HG03139 (cell line): ENCODE results near the gene UBE2H.

Source experiments
- ATAC-seq: cut with Tn5 transposase; IDR thresholded peaks from one replicate; pipeline ENCODE4 v1.9.1; 2021; ENCODE audit not compliant: unreplicated experiment

Gene UBE2H

DNA sequence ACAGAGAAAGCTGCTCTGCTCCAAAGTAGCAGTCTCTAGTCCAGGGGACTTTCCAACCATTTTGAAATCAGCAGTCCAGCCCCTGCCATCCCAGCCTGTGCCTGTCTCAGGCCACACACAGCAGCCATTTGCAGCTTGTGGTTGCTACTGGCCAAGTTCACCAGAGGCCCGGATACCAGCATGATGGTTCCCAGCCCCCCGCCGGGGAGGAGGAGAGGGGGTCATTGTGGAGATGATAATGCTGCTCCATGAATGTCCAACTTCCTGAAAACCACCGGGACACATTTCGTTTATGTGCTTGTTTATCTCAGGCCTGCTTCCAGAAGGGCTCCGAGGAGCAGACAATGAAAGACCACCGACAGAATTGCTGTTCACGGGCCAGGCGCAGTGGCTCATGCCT, 160.0 kb downstream of the UBE2H start:
- no peak for ATAC-seq

DNA sequence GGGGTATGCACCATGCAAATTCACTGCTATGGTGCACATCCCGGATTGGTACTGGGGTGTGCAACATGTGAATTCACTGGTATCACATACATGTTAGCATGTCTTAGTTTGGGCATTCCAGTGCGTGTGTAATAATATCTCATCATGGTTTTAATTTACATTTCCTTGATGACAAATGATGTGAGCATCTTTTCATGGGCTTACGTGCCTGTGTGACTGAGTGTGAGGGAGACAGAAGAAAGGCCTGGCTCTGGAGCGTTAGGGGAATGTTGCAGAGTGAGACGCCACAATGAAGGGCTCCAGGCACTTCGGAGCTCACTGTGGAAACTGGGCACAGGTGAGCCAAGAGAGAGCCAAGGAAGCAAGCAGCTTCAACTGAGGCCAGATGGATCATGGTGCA, 162.6 kb downstream of the UBE2H start:
- ATAC-seq: no peak

DNA sequence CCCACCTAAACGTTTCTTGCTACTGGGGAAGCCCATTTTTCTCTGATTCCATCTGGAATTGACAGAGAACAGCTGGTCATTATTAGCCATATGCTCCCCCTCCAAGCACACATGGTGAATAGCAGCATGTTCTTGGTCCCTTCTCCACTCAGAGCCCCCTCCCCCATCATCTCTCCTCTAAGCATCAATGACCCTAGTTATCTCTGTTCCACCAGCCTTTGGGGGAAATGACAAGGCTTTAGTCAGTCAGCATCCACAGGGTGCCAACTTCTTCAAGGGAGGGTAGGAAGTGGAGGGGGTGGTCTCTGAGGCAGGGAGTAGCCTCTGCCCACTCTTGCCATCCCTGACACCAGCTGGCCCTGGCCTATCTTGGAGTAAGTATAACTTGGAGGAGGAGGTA, 163.1 kb downstream of the UBE2H start:
- no peak for ATAC-seq

DNA sequence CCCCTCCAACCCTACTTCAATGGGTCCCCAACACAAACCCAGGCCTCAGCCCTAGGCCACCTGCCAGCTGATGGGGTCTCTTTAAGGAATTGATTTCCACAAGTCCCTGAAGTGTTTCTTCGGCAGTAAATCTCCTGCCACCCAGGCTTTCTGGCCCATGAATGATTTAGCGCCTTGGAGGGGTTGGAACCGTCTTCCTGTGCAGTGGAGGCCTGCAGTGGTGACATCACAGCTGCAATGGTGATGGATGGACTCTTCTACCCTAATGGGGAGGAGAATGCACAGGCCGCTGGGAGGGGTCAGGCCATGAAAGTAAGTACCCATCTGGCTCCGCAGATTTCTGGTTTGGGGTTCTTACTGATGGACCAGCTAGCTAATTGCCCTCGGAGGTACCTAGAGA, 163.8 kb downstream of the UBE2H start:
- ATAC-seq: no peak

DNA sequence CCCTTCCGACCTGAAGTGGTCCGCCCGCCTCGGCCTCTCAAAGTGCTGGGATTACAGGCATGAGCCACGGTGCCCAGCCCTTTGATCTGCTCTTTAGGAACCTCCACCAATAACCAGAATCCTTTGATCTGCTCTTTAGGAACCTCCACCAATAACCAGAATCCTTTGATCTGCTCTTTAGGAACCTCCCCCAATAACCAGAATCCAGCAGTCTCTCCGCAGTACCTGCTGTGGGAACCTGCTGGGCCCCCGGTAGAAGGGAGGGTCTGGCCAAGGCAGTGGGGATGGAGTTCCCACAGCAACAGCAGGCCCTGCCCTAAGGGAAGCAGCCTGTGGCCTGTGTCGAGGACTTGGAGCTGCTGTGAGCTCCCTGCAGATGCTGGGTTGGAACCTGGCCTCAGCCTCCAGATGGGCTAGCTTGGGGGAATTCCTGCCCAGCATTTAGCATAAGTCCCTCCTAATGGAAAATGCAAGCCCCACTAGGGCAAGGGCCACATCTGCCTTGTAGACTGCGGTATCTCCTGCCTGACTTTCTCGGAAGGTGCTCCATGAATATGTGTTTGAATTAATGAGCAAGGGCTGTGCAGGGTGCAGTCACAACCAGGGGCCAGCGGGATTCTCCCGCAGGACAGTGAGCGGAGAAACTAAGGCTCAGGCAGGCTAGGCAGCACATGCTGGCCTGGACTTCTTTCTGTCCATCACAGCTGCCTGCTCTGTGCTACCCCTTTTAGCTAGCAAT, 165.8 kb downstream of the UBE2H start:
- no peak for ATAC-seq

DNA sequence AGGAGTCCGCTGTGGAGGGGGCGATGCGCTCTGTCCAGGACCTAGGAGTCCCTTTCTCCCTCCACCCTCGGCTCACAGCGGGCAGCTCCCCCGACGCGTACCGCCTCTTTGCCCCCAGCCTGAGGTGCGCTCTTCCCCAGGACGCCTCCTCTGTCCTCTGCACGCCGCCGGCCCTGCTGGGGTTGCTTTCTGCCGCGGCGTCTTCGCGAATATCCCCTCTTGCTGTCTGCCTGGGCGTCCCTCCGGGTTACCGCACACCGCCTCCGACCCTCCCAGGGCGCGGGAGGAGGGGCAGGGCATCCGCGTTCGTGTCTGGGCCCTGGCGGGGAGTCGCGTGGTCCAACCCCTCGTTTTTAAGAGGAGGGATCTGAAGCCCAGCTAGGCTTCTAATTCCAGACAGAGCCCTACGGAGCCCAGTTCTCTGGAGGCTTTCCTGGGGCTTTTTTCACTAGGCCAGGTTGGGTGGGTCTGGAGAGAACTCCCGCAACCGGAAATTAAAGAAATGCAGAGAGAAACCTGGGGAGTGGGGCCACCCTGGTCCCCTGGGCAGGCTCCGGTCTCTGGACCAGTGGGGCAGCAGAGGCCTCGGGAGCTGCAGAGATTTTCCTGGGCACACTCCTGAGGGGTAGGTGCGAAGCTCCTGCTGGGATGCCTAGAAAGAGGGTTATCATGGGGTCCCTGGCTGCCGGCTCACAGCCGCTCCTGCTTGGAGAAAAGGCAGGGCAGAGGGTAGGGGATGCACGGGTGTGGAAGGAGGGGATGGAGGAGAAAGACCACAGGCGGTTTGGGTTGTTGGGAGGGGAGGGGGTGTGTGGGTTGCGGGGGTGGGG, 166.9 kb downstream of the UBE2H start:
- no peak for ATAC-seq

DNA sequence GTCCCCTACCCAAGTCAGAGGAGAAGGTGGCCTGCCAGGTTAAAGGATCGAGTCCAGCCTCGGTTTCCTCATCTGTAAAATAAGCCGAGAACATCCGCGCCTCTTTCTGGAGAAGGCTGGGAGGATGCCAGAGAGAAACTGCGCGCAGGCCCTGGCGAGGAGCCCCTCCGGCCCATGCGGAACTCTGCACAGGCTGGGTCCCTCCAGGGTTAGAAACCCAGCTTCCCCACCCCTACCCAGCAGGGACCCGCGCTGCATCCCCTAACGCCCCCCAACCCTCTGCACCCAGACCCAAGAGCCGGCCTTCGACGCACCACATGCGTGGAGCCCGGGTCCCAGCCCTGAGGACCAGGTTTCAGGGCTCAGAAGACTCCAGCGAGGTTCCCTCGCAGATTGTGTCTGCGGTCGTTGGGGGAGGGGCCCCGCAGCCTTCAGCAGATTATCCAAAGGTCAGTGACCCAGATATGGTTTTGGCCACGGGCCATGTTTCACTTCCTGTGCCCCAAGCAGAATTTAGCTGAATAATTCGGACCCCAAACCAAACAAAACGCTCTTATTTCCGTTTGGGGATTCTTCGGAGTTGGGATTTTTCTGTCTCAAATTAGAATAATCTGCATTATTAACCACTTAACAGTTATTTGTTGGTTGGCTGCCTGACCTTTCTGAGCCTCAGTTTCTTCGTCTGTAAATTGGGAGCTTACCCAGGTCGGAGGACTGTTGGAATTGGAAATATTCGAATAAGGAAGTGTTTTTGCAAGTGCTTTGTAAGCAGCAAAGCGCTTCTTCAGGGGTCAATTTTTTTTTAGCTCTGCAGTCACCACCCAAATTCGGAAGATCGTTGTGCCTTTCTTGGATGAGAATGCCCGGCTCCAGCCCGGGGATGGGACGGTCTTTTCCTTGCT, 167.7 kb downstream of the UBE2H start:
- no peak for ATAC-seq

DNA sequence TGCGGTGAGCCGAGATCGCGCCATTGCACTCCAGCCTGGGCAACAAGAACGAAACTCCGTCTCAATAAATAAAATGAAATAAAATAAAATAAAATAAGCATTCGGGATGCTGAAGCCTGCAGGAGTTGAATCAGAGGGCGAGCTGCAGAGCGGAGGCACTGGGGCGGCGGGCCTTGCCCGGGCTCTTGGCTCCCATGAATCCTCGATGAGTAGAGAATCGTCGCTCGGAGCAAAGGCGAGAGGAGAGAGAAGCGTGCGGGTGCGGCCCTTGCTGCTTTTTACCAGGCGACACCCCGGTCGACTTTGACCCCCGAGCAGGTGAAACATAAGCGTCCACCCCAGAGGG, 168.3 kb downstream of the UBE2H start:
- no peak for ATAC-seq

DNA sequence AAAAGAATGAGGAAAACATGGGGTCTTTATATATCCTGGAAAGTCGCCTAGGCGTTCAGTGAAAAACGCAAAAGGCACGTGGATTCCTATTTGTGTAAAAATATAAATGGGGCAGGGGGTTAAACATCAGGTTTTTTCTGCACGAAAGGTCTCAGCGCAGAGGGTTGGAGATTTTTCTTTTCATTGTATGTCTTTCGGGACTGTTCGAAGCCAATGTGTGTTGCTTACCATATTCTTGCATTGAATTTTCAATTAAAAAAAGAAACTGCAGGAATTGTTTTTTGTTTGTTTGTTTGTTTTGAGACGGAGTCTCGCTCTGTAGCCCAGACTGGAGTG, 169.2 kb downstream of the UBE2H start:
- no peak for ATAC-seq

DNA sequence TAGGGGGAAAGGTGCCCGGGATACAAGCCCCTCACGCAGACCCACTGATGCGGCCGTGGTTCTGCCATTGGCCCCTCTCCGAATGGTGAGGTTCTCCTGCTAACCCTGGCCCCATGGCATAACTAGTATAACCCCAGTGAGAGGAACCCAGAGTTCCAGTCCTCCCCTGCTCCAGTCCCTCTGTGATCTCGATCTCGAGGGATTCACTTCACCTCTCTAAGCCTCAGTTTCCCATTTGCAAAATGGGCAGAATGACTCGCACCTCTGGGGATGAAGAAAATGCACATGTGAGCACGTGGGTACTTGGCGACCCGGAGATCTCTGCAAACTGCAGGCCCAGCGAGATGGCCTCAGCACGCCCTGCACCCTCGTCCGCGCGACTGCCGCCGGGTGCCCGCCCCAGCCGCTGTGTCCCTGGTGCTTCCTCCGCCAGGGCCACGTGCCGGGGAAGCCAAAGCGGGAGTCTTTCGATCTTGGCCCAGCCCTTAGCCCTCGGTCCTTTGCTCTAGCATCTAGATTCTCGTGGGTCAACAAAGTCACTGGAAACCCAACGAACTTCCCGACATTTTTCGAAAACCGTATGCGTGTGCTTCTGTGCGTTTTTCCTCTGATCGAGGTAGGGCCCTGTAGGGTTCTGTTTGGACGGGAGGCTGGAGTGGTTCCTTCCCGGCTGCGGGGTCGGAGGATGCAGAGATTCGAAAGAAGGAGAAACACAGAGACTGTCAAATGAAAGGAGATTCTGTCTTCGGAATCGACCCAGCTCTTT, 169.8 kb downstream of the UBE2H start:
- ATAC-seq: no peak

DNA sequence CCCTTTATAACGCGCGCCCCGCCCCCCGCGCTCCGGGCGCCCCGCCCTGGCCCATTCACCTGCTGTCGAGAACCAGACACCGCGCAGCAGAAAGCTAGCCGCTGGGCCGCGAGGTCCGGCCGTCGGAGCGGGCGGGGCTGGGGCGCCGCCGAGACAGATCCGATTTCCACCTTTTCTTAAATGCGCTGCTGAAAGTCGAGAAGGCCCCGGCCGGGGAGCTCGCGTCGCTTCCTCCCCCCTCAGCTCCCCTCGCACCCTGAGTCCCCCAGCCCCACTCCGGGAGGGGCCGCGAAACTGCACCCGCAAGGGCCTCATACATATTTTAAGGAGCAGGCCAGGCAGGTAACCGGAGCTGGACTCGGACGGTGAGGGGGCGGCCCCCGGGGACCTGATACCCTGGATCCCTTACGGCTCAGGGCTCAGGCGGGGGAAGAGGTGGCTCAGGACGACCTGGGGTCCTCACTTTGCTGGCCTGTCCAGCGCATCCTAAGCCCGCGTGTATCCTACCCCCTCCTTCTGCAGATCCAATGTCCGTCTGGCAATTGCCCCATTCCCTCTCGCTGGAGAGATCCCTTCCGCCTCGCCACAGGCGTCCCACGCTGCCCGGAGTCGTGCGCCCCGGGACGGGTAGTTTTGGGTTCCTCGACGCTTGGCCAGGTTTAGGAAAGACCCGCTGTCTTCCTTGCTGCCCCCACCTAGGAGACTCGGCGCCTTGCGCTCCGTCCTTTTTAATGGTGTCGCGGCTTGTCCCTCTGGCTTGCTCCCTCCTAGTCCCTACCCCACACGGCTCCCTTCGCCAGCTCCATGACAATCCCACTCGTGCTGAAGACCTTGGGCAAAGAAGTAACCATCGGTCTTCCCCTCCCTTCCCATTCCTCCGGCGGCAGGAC, 170.6 kb downstream of the UBE2H start:
- ATAC-seq: no peak

DNA sequence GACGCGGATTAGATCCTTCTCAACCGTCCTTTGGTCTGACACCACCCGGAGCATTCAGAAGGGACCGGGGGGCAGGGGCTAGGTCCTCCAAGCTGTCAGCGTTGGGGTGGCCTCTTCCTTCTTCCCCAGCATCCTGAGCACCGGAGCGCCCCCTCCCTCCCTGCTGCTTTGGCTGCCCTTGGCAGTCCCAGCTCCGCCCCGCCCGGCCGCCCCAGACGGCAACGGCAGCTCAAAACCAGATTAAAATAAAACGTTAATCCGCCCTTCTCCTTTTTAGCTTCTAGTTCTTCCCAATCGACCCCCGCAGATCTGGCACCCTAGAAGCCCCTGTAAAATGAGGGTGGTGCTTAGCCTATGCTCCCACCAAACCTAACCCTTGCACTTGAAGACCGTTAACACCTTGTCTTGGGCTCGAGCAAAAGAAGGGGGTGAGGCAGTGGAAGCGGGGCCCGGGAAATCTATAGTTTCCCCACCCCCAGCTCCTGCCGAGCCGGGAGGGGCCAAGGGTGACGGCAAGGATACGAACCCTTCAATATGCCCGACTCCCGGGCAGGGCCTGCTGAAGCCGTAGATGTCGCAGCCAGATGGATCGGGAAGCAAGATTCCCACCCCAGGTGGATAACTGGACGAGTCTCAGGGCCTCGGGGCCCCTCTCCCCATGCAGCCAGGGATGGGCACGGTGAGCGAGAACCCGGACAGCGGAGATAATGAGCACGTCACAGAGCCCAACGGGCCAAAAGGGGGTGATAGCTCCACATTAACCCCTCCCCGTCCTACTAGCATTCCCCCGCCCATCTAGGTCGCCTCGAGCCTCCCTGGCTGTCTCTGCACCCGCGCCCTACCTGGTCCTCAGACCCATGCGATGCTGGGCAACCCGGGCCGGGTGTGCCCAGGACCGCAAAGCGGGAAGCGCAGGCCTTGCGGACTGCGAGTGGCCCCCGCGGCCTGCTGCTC, 171.5 kb downstream of the UBE2H start:
- no peak for ATAC-seq
